A673 (cell line): ENCODE measurements around the gene CCS. TPM values are rescaled to one million over a fixed set of nuclear protein-coding genes. Genes with fewer than 3 reads are reported as not detected.

Experiments
- BruUV-seq: library from RNA; stranded (reverse); fragments of 400-500 nt; replicated peaks from 2 replicates; lab custom pipeline; 2021; lab: Mats Ljungman, UMichigan
- CTCF ChIA-PET: fragments of 300-600 bp; sonication (Branson Sonifier 250); formaldehyde crosslinking; loops from one replicate; lab custom pipeline; 2022; ENCODE audit warnings: antibody characterized with exemption; lab: Charles Lee
- POLR2A ChIA-PET: fragments of 300-600 bp; sonication (Branson Sonifier 250); formaldehyde crosslinking; loops from one replicate; lab custom pipeline; 2022; ENCODE audit warnings: antibody characterized with exemption; ENCODE audit not compliant: low non-redundant PET; lab: Charles Lee
- DNase-seq: peaks from one replicate; pipeline ENCODE4 v3.0.0-alpha.2; 2015; ENCODE audit warnings: low spot score
- H3K27ac ChIP-seq: fragments of 200-600 bp; sonication (generic); 2 replicates; pipeline ENCODE4 v1.5.1; 2016; ENCODE audit warnings: mixed run types, low read depth, mild to moderate bottlenecking, mixed read lengths, antibody characterized with exemption, low read length; ENCODE audit not compliant: poor library complexity, severe bottlenecking
- H3K27me3 ChIP-seq: fragments of 200-600 bp; sonication (generic); replicated peaks from 2 replicates; pipeline ENCODE4 v1.6.1; 2017; ENCODE audit warnings: mixed run types, low read depth, mild to moderate bottlenecking, mixed read lengths, antibody characterized with exemption, low read length; ENCODE audit not compliant: insufficient read depth, poor library complexity
- H3K36me3 ChIP-seq: fragments of 200-600 bp; sonication (generic); 2 replicates; pipeline ENCODE4 v1.6.1; 2016; ENCODE audit warnings: mixed run types, mild to moderate bottlenecking, mixed read lengths, antibody characterized with exemption, low read length; ENCODE audit not compliant: insufficient read depth, poor library complexity, severe bottlenecking
- H3K4me1 ChIP-seq: fragments of 200-600 bp; sonication (generic); 2 replicates; pipeline ENCODE4 v1.6.1; 2017; ENCODE audit warnings: mixed run types, mild to moderate bottlenecking, mixed read lengths, antibody characterized with exemption, low read length; ENCODE audit not compliant: insufficient read depth, poor library complexity, severe bottlenecking
- H3K4me3 ChIP-seq: fragments of 200-600 bp; sonication (generic); 2 replicates; pipeline ENCODE4 v1.5.1; 2016; ENCODE audit warnings: low read depth, mixed run types, mild to moderate bottlenecking, mixed read lengths, low read length; ENCODE audit not compliant: poor library complexity, severe bottlenecking
- H3K9me3 ChIP-seq: fragments of 200-600 bp; sonication (generic); 2 replicates; pipeline ENCODE4 v1.6.1; 2016; ENCODE audit warnings: mixed run types, low read depth, mild to moderate bottlenecking, mixed read lengths, antibody characterized with exemption, low read length; ENCODE audit not compliant: poor library complexity, severe bottlenecking
- EZH2 ChIP-seq: fragments of 200-600 bp; sonication (generic); IDR thresholded peaks from 2 replicates; pipeline ENCODE4 v1.6.1; 2017; ENCODE audit warnings: borderline replicate concordance, low read depth, mild to moderate bottlenecking, mixed read lengths, antibody characterized with exemption, low read length; ENCODE audit not compliant: poor library complexity, severe bottlenecking
- intact Hi-C: fragments of 100-400 bp; cut with micrococcal nuclease; formaldehyde crosslinking; loops from one replicate; pipeline ENCODE4 v1.10.0; 2022; ENCODE audit not compliant: unreplicated experiment
- total RNA-seq: library from RNA; stranded (reverse); gene quantifications from 2 replicates; pipeline ENCODE4 v1.2.3, GENCODE V29; 2021
- TF ChIP-seq, protein P1 (sequence below): fragments of 300-800, 200-600 bp; sonication (generic); conservative IDR thresholded peaks from 2 replicates; pipeline ENCODE4 v1.5.1; 2017; ENCODE audit warnings: low read depth, mild to moderate bottlenecking, antibody characterized with exemption, low read length, moderate library complexity, mixed read lengths

CCS gene
- total RNA-seq, 1 experiment from 2014 or later = 43.8 TPM

DNA sequence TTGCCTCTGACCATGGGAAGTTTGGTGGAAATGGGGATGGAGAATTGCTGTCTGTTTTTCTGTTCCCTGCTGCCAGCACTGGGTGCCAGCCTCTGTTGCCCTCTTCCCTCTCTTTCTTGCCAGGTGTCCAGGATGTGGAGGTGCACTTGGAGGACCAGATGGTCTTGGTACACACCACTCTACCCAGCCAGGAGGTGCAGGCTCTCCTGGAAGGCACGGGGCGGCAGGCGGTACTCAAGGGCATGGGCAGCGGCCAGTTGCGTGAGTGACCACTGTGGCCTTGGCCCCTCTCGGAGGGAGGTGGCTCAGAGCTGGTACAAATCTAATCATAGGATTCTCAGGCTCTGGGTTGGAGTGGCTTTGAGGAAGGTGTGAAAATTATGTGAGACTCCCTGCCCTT, 6.0 kb downstream of the CCS start:
- intact Hi-C loops = no loop called here

DNA sequence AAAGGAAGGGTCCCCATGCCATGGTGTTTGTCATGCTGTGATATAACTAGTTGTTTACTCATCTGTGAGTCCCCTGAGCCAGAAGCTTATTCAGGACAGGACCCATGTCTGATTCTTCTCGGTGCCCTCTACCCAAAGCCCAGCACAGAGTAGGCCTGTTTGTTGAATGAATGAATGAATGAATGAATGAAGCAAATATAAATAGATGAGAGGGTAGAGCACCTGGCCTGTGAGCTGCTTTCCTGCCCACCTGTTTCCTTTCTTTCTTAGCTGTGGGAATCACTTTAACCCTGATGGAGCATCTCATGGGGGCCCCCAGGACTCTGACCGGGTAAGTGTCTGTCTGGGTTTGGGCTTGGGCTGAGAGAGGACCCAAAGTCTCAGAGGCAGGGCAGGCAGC, 7.2 kb downstream of the CCS start:
- intact Hi-C loops = no loop called here
- no peak overlapping the region for H3K27ac ChIP-seq
- H3K4me3 ChIP-seq = no peak overlapping the region
- TF ChIP-seq, protein P1, sequence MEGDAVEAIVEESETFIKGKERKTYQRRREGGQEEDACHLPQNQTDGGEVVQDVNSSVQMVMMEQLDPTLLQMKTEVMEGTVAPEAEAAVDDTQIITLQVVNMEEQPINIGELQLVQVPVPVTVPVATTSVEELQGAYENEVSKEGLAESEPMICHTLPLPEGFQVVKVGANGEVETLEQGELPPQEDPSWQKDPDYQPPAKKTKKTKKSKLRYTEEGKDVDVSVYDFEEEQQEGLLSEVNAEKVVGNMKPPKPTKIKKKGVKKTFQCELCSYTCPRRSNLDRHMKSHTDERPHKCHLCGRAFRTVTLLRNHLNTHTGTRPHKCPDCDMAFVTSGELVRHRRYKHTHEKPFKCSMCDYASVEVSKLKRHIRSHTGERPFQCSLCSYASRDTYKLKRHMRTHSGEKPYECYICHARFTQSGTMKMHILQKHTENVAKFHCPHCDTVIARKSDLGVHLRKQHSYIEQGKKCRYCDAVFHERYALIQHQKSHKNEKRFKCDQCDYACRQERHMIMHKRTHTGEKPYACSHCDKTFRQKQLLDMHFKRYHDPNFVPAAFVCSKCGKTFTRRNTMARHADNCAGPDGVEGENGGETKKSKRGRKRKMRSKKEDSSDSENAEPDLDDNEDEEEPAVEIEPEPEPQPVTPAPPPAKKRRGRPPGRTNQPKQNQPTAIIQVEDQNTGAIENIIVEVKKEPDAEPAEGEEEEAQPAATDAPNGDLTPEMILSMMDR = no peak
- no peak for TF ChIP-seq EZH2
- ChIA-PET POLR2A (no interaction called here), CTCF (no interaction called here)
- DNase-seq = no peak
- H3K4me1 ChIP-seq = peaks cover 6% of the 10 kb centered on the region
- BruUV-seq = no TSS peak
- H3K27me3 ChIP-seq = no peaks in the 10 kb centered on the region
- peaks cover 26% of the 10 kb centered on the region for H3K36me3 ChIP-seq
- H3K9me3 ChIP-seq = no peaks in the 10 kb centered on the region

More for the DNA sequence above, 6.0 kb downstream of the CCS start:
- ChIA-PET CTCF (no interaction called here), POLR2A (no interaction called here)
- H3K4me1 ChIP-seq = peaks cover 9% of the 10 kb centered on the region
- TF ChIP-seq, protein P1 = no peak
- no peak for TF ChIP-seq EZH2
- BruUV-seq = no TSS peak
- DNase-seq = no peak
- H3K4me3 ChIP-seq = no peak overlapping the region
- H3K36me3 ChIP-seq = peaks cover 23% of the 10 kb centered on the region
- H3K27me3 ChIP-seq = no peaks in the 10 kb centered on the region
- H3K27ac ChIP-seq = no peak overlapping the region
- H3K9me3 ChIP-seq = no peaks in the 10 kb centered on the region

DNA sequence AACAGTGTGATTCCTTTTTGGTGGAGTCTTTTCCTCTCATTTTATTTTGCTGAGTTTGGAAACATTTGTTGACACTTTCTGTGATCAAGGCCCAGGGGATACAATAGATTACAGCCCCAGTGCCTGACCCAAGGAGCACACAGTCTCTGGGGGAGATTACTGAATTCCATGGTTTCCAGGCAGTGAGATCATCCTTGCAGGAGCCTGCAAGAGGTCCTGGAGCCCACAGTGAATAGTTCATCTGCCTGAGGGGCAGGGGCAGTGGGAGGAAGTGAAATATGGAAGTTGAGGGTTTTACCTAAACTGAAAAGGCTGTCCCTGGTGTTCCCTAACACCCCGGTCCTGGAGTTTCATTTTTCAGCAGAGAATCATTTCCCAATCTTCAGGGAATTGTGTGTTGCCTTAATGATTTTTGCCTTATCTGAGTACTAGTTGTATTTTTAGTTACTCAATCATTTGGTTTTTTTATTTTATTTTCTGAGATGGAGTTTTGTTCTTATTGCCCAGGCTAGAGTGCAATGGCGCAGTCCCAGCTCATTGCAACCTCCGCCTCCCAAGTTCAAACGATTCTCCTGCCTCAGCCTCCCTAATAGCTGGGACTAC, 7.7 kb downstream of the CCS start:
- Histone ChIP-seq H3K9me3 (no peaks in the 10 kb centered on the region), H3K4me1 (peaks cover 1% of the 10 kb centered on the region), H3K27ac (no peak overlapping the region), H3K4me3 (no peak overlapping the region), H3K36me3 (peaks cover 29% of the 10 kb centered on the region), H3K27me3 (no peaks in the 10 kb centered on the region)
- BruUV-seq = no TSS peak
- CTCF ChIA-PET = no interaction called here
- DNase-seq = no peak
- POLR2A ChIA-PET = no interaction called here
- intact Hi-C loops = no loop called here
- TF ChIP-seq, protein P1 = no peak
- no peak for TF ChIP-seq EZH2
